Effector CD4-positive, alpha-beta T cell (primary cell): ENCODE data around the gene PPP2R2D.

ENCODE experiments used
- DNase-seq: peaks from one replicate; pipeline ENCODE4 v3.0.0-alpha.2; 2020

PPP2R2D gene

GRCh38 chr10:131890276-131891195 lies 10.3 kb upstream of the PPP2R2D start:
- no peak for DNase-seq

- DNase-seq = no peak
These were observed 9.4 kb upstream of the PPP2R2D start for GRCh38 chr10:131891196-131891928.

DNA sequence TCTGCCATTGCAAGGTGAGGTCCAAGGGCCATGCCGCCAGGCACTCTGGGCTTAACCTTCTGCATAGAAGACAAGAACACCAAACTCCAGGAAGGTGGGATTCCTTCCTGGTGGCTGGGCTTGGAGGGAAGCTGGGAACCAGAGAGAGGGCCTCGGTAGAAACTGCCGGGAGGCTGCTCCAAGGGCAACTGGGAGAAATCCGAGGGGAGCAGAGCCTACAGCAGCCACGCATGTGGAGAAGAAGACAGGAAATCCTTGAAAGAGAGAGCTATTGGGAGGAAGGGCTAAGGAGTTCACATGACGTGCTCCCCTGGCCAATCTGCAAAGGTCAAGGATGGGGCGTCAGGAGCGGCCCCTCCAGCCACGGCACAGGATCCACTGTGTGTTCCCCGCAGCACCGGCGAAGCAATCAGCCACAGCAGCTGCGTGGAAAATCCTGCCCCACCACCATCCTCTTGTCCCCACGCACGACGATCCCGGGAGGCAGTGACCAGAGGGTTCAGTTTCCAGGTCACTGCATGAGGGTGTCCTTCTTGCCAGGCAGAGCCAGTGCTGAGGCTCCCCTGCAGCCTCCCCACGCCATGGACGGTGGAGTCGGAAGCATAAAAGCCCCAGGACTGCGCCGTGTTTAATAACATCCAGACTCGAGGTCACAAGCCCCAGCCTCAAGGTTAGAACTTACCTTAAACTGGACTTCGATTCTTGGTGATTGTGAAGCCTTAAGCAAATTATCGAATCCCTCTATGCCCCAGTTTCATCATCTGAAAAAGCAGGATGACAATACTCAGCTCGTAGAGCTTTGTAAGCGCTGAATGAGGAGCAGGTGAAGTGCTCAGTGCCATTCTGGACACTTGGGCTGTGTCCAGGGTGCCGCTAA lies 8.6 kb upstream of the PPP2R2D start:
- DNase-seq = no peak

- no peak for DNase-seq
These were observed 7.8 kb upstream of the PPP2R2D start for GRCh38 chr10:131892806-131893675.

DNA sequence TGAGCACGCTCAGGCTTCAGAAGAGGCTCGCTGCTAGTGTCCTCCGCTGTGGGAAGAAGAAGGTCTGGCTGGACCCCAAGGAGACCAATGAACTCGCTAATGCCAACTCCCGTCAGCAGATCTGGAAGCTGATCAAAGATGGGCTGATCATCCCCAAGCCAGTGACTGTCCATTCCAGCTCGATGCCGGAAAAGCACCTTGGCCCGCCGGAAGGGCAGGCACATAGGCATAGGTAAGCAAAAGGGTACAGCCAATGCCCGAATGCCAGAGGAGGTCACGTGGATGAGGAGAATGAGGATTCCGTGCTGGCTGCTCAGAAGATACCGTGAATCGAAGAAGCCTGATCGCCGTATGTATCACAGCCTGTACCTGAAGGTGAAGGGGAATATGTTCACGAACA lies 5.7 kb upstream of the PPP2R2D start:
- no peak for DNase-seq

- peak; percentile 29 for DNase-seq
These were observed 4.4 kb upstream of the PPP2R2D start for GRCh38 chr10:131896403-131896802.

GRCh38 chr10:131897297-131897899 lies 3.4 kb upstream of the PPP2R2D start:
- no peak for DNase-seq

DNA sequence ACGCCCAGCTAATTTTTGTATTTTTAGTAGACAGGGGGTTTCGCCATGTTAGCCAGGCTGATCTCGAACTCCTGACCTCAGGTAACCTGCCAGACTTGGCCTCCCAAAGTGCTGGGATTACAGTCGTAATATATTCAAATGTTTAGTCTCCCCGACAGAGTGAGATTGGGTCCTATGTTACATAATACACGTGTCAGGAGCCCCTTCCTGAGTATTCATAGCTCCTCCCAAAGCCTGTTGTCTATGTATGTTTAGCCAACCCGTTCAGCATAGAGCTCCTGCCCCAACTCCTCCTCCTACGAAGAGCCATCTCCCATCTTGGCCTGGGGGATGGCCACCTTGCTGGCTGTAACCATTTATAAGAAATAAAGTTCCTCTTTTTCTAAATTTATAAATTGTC lies 2.7 kb upstream of the PPP2R2D start:
- no peak for DNase-seq

DNA sequence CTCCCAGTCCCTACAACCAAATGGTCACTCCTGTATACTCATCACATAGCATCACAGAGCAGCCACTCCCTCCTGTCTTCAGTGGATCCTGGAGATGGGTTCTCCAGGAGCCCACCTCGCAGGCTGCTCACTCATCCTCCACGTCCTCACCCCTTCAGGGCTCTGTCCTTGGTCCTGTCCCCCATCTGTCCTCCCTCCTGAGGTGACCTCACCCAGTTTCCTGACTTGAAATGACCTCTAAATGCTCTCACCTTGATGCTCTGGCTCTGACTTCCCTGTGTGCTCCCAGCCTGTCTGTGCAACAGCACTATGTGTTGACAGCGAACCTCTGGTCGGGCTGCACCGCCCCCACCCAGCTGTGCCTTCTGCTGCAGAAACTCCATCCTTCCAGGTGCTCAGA lies 2.1 kb upstream of the PPP2R2D start:
- no peak for DNase-seq

GRCh38 chr10:131899116-131899690 lies 1.6 kb upstream of the PPP2R2D start:
- no peak for DNase-seq

DNA sequence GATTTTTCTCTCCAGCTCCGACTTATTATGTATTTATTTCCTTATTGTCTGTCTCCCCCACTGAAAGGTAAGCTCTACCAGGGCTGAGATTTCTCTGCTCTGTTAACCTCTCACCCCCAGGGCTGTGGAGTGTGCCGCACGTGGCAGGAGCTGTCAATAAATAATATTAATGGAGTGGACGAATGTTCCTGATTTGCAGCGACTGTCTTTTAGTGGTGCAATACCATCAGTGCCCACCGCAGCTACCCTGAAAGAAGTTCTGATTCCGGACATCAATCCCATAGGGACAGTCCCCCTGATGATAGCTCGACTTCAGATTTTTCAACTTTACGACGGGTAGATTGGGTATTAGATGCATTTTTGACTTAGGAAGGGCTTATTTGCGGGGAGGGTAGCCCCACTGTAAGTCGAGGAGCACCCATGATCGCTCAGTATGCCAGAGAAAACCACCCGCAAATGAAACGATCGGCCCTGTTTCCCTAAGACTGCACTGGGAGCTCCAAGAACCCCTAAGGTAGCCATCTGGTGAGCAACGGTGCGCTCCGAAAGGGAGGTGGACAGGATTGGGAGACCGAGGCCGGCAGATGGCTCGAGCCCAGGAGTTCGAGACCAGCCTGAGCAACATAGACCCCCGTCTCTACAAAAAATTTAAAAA lies 986 bp upstream of the PPP2R2D start:
- no peak for DNase-seq

GRCh38 chr10:131901181-131901829 lies 497 bp downstream of the PPP2R2D start:
- peak; percentile 37 for DNase-seq

GRCh38 chr10:131902211-131902610 lies 1.4 kb downstream of the PPP2R2D start:
- no peak for DNase-seq

GRCh38 chr10:131902691-131903090 lies 1.9 kb downstream of the PPP2R2D start:
- DNase-seq = no peak

- DNase-seq = no peak
These were observed 4.4 kb downstream of the PPP2R2D start for GRCh38 chr10:131905267-131905571.

DNA sequence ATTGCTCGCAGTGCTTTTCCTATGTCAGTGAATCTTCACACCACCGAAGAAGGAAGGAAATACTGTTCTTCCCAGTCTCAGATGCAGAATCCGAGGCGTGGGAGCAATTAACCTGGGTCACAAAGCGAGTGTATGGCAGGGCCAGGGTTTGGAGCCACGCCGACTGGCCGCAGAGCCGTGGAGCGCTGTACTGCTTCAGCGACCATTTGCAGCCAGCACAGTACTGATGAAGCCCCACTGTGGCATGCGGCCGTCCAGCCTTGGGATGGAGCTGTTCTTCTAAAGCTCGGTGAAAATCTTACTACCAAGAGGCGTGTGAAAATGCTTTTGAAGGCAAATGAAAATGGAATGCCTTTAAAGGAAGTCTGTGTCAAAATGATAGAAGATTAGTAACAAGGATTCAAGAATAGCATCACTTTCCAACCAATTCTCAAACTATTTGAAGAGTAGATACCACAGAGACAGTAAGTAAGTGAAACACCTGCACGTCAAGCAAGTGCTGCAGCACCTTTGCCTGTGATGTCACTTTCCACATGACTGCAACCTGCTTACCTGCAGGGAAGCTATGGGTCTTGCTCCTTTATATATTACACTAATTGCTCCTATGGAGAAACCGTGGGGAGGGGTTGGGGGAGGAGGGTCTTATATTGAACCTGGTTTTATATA lies 4.9 kb downstream of the PPP2R2D start:
- DNase-seq = no peak

- no peak for DNase-seq
These were observed 5.4 kb downstream of the PPP2R2D start for GRCh38 chr10:131906269-131906639.

- no peak for DNase-seq
These were observed 6.9 kb downstream of the PPP2R2D start for GRCh38 chr10:131907679-131908078.

DNA sequence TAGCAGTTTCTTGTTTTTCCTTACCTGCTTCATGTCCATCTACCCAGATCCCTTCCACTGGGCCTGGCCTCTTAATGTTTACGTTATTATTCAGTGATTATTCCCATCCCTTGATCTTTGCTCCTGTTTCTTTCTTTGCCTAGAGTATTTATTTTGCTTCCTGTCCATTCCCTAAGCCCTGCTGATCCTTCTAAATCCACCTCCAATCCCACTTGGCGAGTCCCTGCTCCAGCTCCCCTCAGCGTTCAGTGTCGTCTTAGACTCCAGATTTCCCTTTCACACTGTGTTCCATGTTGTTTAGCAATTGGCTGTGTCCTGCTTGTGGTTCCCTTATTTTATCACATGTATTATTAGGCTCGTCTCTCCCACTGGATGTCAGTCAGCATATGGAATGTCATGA lies 7.3 kb downstream of the PPP2R2D start:
- no peak for DNase-seq
